ENCODE data around the gene ATP13A3. TPM values are rescaled to one million over a fixed set of nuclear protein-coding genes. Genes with fewer than 3 reads are reported as not detected.

The ATP13A3 gene
- total and polyA plus RNA-seq, 7 donors: 10.9 to 82.7 (median 50.4) TPM

- DNase-seq: no peak
- Histone ChIP-seq H3K36me3 (no peaks in the 10 kb centered on the region), H3K27me3 (peaks cover 0 to 10% (median 0%) of the 10 kb centered on the region in 3 donors), H3K9me3 (no peaks in the 10 kb centered on the region), H3K4me1 (peaks cover 0 to 6% (median 3%) of the 10 kb centered on the region in 4 donors), H3K4me3 (no peak overlapping the region), H3K27ac (no peak overlapping the region)
- 37 to 82% methylated on average over 6 of the region's 6 CpGs for WGBS, 2 donors
- TF ChIP-seq EP300 (IDR thresholded peaks at IDR 0.05): no peak
- no peak for TF ChIP-seq POLR2AphosphoS5 (IDR thresholded peaks at IDR 0.05)
- intact Hi-C loops (cut with DNase I): no loop called here
Observed at GRCh38 chr3:194379231-194379630, 107.6 kb downstream of the ATP13A3 start.

DNA sequence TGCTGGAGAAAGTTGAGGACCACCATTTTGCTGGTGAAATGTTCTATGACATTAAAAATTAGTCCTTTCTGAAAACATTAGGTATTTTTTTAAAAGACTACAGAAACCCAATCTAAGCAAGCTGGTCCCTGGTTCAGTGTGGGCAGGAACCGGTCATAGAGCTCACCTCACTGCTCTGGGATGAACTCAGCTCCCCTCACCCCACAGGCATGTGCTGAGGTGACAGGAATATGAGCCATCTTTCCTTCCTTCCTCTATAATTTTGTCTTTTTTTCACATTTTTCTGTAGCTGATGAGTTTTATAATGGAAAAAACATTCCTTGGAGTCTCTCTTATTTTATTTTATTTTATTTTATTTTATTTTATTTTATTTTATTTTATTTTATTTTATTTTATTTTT, 109.1 kb downstream of the ATP13A3 start:
- Histone ChIP-seq H3K4me1 (peaks cover 0 to 6% (median 3%) of the 10 kb centered on the region in 4 donors), H3K27ac (no peak overlapping the region), H3K27me3 (peaks cover 0 to 10% (median 0%) of the 10 kb centered on the region in 3 donors), H3K4me3 (no peak overlapping the region), H3K9me3 (no peaks in the 10 kb centered on the region), H3K36me3 (no peaks in the 10 kb centered on the region)
- intact Hi-C loops (cut with DNase I): no loop called here
- DNase-seq: no peak
- no peak for TF ChIP-seq EP300 (IDR thresholded peaks at IDR 0.05)
- TF ChIP-seq POLR2AphosphoS5 (IDR thresholded peaks at IDR 0.05): no peak
- TF ChIP-seq POLR2A (IDR thresholded peaks at IDR 0.05): no peak
- no peak for TF ChIP-seq CTCF (IDR thresholded peaks at IDR 0.05)
- WGBS, 2 donors: 93 to 97% methylated on average over 1 of the region's 1 CpG

GRCh38 chr3:194376241-194376560, 110.6 kb downstream of the ATP13A3 start:
- H3K27ac ChIP-seq: no peak overlapping the region
- peaks cover 0 to 17% (median 0%) of the 10 kb centered on the region in 3 donors for H3K27me3 ChIP-seq
- TF ChIP-seq POLR2A (IDR thresholded peaks at IDR 0.05) (no peak), CTCF (IDR thresholded peaks at IDR 0.05) (no peak), EP300 (IDR thresholded peaks at IDR 0.05) (no peak), POLR2AphosphoS5 (IDR thresholded peaks at IDR 0.05) (no peak)
- H3K4me1 ChIP-seq: peaks cover 0 to 2% (median under 1%) of the 10 kb centered on the region in 4 donors
- intact Hi-C loops (cut with DNase I): no loop called here
- no peak overlapping the region for H3K4me3 ChIP-seq
- WGBS, 2 donors: 83 to 90% methylated on average over 10 of the region's 10 CpGs
- DNase-seq: no peak
- no peaks in the 10 kb centered on the region for H3K36me3 ChIP-seq
- no peaks in the 10 kb centered on the region for H3K9me3 ChIP-seq

GRCh38 chr3:194375473-194376240, 111.1 kb downstream of the ATP13A3 start:
- Histone ChIP-seq H3K27ac (no peak overlapping the region), H3K4me3 (no peak overlapping the region), H3K9me3 (no peaks in the 10 kb centered on the region), H3K4me1 (no peaks in the 10 kb centered on the region), H3K27me3 (peaks cover 0 to 17% (median 0%) of the 10 kb centered on the region in 3 donors), H3K36me3 (no peaks in the 10 kb centered on the region)
- intact Hi-C loops (cut with DNase I): no loop called here
- TF ChIP-seq EP300 (IDR thresholded peaks at IDR 0.05) (no peak), CTCF (IDR thresholded peaks at IDR 0.05) (no peak), POLR2AphosphoS5 (IDR thresholded peaks at IDR 0.05) (no peak), POLR2A (IDR thresholded peaks at IDR 0.05) (no peak)
- no peak for DNase-seq
- WGBS, 2 donors: 49 to 70% methylated on average over 15 of the region's 15 CpGs

- WGBS, 2 donors: 86 to 90% methylated on average over 10 of the region's 10 CpGs
- peaks cover 0 to 17% (median 0%) of the 10 kb centered on the region in 3 donors for H3K27me3 ChIP-seq
- H3K9me3 ChIP-seq: no peaks in the 10 kb centered on the region
- H3K36me3 ChIP-seq: no peaks in the 10 kb centered on the region
- DNase-seq: no peak
- TF ChIP-seq POLR2A (IDR thresholded peaks at IDR 0.05) (no peak), EP300 (IDR thresholded peaks at IDR 0.05) (no peak), CTCF (IDR thresholded peaks at IDR 0.05) (no peak), POLR2AphosphoS5 (IDR thresholded peaks at IDR 0.05) (no peak)
- no peak overlapping the region for H3K4me3 ChIP-seq
- H3K4me1 ChIP-seq: no peaks in the 10 kb centered on the region
- intact Hi-C loops (cut with DNase I): no loop called here
- no peak overlapping the region for H3K27ac ChIP-seq
Observed at GRCh38 chr3:194374935-194375334, 111.9 kb downstream of the ATP13A3 start.
